GM18526 (cell line): Measurements from ENCODE around the gene DOK1.

ENCODE experiments used
- POLR2A ChIP-seq: IDR thresholded peaks from 3 replicates; pipeline ENCODE4 v1.6.1; 2011; ENCODE audit not compliant: insufficient read length; ENCODE audit errors: extremely low read depth

Gene DOK1

DNA sequence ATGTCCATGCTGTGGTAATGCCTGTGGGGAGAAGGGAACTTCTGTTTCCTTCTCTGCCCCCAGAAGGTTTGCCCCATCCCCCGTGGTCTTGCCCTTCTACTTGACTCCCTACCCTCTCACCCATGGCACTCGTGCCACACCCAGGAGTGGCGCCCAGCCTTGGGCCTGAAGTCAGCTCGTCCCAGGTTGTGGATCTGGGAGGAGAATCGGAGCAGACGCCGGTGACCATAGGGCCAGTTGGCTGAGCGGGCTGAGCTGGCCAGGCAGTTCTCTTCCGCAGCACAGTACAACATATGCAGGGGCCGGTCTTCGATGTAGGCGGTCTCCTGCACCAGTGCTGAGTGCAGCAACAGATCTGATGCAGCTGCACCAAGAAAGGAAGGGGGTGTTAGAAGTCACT, 20.1 kb upstream of the DOK1 start:
- no peak for TF ChIP-seq POLR2A

DNA sequence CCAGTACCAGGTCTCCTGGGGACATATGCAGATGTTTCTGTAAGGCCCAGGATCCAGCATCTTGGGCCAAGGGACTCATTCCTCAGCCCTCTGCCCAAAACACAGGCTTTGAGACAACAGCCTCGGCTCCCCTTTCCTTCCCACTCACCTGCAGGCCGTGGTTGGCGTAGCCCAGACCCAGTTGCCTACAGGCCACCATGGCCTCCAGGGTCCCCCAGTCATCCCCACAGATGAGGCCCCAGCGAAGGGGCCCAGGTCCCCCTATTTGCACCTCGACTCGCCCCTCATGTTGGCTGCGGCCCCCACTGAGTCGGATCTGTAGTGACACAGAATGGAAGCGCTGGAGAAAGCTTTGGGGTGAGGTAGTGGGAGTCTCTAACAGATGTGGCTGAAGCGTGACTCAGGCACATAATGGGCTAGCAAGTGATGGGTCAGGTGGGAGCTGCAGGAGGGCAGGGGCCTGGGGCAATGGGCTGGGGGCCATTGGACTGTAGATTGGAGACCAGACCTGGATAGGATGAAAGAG, 19.0 kb upstream of the DOK1 start:
- no peak for TF ChIP-seq POLR2A

DNA sequence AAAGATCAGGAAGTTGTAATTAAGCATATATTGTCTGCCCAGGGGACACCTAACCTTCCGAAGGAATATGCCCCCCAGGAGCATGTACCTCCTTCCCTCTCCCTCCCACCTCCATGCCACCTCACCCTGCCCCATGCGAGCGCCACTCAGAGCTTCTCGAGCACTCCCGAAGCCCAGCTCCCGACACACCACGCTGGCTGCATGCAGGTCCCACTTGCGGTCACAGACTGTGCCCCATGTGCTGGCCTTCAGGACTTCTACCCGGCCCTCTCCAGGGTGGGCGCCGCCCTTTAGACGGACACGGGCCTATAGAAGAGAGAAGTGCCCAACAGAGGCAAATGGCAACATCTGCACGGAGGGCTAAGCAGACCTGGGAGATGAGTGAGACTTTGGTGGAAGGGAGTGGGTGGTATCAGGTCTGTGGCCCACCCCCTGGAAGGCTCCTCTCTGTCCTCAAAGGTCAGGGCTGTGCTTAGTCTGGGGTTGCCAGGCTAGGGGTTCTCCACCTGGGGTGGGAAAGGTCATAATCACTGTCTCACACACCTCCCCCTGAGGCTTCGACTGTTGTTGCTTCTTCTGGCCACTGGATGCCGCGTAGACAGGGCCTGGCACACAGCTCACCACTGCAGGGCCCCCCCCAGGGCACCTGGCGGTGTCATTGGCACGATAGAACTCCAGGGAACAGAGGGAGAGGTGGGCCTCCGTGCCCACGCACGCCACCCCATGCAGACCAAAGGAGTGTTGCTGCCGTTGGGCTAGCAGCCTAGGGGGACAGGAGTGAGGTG, 18.2 kb upstream of the DOK1 start:
- TF ChIP-seq POLR2A, result no peak

DNA sequence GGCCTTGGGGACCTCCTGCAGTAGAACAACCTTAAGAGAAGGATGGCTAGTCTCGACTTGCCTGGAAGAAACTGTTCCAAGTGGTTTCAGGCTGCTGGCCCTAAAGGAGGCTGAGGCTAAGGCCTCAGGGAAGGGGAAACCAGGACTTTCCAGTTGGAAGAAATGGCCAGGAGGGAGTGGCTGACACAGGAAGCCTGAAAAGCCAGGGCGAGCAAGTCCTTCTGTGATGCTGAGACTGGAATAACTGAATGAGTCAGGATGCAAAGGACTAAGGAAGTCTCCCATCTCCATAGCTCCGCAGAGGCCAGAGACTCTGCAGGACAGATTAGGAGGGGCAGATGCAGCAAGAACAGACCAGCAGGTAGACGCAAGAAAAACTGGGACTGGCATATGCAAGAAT, 17.4 kb upstream of the DOK1 start:
- no peak for TF ChIP-seq POLR2A

DNA sequence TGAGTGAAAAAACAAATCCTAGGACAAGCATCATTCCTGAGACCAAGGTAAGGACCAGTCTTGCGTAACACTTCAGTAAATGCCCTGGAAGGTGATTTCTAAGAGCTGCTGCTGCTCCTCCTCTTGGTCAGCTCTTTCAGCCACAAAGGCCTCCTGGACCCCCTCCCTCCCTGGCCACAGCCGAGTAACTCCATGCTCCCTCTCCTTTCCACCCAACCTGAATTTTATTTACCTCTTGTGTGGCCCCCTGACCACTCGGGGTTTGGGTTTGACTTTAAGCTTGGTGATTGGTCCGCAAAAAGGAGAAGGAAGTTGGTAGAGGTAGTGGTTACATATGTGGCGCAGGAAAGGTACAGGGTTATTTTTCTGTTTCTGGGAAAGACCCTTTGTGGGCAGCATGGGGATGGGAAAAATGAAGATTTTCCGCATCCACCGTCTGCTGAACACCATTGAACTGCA, 15.6 kb upstream of the DOK1 start:
- no peak for TF ChIP-seq POLR2A

DNA sequence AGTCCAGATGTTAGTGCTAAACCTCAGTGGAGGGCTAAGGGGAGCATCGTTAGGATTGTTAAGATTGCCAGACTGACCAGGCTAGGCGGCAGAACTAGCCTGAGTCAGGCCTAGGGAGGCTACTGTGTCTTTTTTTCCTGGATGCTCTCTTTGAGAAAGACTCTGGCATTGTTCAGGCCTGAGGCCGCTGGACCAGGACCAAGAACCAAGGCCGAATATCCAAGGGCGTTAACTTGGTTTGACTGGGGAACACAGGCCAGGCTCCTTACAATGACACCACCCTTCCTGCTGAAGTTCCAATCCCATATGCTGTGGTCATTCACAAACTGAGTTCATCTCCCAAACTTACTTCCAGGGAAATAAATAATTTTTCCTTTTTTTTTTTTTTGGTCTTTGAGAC, 14.2 kb upstream of the DOK1 start:
- no peak for TF ChIP-seq POLR2A

DNA sequence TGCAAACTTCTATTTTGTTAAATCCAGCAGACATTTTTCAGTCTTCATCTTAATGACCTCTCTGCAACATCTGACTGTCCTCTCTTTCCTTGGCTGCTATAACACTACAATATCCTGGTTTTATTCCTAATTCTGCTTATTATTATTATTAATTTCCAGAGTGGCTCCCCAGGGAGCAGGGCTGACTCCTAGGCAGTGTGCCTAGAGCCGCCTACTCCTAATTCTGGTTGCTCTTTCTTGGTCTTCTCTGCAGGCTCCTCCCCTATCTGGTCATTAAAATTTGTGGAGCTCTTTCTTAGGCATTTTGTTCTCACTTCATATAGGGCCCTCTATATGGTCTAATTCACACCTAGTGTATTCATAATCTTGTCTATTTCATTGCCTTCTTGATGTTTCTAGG, 11.5 kb upstream of the DOK1 start:
- TF ChIP-seq POLR2A, result no peak

DNA sequence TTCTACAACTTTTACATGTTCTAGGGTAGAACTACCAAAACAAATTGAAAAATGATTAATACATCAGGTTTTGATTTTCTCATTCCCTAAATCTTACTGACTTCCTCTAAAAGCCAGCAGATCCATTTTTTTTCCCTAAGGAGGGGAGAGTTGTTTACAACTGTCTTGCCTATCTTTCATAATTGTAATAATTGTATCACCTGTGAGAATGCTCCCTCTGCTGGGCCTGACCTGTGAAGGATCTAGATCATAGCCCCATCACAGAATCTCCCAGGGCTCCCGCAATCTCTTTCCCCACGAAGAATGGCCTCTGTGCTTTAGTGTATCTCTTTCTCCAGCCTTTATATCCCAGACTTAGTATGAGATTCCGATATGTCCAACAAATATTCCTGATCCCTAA, 9.9 kb upstream of the DOK1 start:
- TF ChIP-seq POLR2A, result no peak

DNA sequence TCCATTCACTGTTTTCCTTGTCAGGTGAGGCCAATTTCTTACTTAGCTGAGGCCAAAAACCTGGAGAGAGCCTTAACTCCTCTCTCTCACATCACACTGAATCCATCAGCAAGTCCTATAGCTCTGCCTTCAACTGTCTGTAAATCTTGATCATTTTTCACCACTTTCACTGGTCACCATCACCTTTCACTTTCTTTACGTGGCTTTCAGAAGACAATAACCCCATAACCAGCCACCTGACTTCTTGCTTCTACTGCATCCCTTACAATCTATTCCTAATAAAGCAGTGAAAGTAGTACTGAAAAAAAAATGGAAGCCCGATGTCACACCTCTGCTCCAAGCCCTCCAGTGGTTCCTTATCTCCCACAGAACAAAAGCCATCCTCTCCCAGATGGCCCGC, 8.5 kb upstream of the DOK1 start:
- TF ChIP-seq POLR2A, result no peak

DNA sequence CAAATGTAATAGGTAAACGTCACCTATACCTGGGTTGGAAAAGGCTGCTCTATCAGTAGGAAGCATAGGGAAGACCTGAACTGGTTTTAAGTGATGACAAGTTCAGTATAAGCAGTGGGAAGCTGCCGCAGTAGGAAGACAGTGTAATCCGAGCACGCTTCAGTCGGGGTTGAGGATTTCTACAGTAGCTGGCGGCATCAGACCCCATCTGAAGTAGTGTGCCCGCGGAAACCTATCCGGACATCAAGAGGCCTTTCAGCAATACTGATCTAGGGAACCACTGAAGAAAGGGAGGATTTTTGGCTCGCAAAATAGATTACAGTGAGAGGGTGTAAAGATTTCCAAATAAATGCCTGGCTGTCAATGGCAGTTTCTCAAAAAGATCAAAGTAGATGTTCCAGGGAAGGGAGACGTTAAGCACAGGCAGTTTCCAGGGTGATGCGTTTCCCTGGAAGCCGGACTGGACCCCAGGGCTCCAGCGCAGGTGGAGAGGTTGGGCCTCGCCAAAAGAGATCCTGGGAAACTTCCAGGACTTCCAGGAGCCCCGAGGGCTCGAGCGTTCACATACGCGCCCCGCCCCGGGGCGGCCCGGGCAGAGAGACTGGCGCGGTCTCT, 6.1 kb upstream of the DOK1 start:
- no peak for TF ChIP-seq POLR2A

DNA sequence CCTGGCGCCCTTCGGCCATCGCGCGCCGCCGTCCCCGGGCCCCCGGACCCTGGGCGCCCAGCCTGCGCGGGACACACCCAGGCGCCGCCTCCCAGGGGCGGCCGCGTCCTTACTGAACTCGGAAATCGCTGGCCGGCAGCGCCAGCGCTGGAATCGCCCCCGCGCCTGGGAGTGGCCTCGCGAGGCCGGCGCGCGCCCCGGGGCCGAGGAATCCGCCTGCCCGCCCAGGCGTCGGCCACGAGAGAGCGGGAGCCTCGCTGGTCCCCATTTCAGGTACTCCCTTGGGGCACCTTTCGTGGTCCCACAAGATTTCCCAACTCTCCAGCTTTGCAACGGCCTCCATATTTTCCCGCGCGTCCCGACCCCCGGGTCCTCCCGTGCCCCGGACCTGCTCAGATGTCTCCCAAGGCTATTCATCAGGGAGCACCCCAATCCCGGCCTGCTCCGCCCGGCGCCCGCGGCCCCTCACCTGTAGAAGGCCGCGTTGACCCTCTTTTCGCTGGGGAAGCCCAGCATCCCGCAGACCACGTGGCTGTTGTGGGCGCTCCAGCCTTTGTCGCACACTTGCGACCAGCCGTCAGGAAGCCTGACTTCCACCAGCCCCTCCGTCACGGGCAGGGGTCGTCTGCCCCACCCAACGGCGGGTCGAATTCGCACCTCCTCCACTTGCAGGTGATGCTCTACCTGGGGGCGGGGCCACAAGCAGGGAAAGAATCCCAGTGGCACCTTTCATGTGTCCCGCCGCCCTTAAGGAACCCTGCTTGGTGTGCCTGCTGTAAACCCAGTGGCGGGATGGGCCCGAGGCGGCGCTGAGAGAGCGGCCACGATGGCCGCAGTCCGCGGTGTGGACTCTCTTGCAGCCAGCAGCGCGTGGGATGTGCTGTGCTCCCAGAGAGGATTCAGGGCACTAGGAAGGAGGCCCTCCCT, 5.4 kb upstream of the DOK1 start:
- TF ChIP-seq POLR2A, result peak; percentile 25

DNA sequence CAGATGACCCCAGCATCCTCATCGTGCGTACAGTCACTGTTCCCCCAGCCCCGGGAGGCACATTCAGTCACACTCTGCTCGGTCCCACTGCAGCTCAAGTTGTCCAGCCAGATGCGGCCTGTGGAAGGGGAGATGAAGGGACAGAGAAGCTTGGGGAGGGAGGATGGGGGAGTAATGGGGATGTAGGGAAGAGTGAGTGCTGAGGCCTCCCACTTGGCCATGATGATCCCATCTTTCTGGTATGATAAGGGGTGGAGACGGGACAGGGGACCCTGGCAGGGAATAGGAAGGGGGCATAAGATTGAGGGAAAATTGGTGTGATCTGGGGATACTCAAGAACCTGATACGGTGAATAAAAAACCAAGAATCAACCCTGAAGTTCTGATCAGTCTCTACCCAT, 4.3 kb upstream of the DOK1 start:
- no peak for TF ChIP-seq POLR2A

DNA sequence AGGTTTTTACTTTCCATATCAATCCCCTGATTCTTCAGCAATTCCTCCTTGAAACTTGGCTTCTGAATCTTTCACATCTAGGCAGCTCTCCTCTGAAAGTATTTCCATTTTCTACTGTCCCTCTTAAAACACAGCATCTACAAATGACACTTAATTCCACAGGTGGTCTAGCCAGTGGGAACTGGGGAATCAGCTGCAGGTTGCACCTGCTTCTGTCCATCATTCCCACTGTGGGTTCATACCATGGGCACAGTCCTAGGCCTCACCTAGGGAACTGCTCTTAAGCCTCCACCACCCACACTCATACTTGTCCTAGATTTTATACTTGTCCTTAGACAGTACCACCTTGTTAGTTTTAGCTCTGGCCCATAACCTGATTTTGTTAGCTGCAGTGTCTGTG, 3.0 kb upstream of the DOK1 start:
- no peak for TF ChIP-seq POLR2A

DNA sequence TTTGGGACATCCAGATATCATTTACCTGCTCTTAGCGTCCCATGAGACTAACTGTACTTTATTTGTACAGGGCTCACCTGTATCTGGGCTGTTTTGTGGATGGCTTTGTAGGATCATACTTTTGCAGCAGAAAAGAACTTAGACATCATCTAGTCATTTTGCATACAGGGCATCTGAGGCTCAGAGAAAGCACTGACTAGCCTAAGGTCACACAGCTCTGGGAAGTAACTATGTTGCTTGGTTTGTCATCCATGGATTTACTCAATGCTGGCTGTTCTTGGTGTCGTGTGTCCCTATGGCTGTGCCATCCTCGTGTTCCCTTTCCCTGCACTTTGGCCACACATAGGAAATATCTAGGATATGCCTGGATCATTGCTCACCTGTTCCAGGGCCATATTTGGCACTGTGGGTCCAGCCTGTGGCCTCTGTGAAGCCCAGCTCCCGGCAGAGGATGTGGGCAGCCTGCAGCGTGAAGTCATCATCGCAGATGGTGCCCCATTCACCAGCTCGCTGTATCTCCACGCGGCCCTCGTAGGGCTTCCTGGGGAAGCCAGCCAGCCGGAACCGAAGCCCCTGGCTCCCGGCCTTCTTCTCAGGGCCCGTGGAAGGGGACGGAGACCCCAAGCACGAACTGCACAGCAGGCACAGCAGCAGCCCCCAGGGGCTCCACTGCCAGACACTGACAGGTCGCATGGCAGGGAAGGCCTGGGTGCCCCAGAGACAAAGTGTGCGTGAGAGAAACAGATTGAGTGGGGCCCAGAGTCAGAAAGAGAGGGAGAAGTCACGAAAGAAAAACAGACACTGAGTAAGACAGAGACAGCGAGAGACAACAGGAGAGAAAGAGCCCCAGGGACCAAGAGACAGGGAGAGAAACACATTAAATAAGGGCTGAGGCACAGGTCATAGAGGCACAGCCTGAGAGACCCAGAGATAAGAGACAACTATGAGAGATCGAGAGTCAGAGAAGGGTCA, 2.3 kb upstream of the DOK1 start:
- no peak for TF ChIP-seq POLR2A

DNA sequence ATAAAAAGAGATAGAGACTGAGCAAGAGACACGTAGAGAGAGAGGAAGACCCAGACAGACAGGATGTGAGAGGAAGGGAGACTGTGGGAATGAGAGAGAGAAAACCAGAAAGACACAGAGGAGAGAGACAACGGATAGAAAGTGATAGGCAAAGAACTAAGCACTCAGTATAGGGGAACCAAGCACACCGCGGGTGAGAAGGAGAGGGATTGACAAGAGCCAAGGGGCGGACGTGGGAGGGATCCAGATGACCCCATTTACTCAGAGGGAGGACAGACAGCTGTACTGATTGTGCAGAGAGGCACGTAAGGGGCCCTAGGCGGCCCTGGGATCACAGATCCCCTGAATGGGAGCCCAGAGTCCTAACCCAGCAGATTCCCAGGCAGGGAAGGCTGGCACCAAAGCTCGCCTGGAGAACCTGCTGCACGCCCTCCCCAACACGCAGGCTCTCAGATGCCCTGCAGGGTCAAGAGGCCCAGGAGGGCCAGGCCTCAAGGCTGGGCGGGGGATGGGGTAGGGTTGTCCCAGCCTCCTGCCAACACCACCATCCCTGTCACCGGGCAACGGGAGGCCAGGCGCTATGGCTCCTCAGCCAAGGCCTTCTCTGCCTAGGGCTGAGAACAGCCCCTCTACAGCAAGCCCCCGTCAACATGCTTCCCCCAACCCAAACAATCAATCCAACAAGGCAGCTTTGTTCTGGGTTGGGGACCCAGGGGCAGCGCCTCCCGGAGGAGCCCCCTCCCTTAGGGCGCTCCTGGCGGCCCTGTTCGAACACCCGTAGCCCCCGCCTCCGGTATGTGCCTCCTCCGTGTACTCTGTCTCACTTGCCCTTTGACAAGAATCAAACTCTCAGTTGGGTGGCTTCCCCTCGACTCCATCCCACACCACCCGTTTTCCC, 1.4 kb upstream of the DOK1 start:
- TF ChIP-seq POLR2A, result no peak
